Stimulated activated CD4-positive, alpha-beta T cell treated with anti-CD3 and anti-CD28 coated beads, Interleukin-1b, Interleukin-23, amount 100 ng/mL, for 4 hours (primary cell): ENCODE measurements around the gene TRMT44.

Source experiments
- DNase-seq, 2 donors: peaks; one replicate each; pipeline ENCODE4 v3.0.0-alpha.2; 2020; ENCODE audit warnings: low read depth in 2 of 2

Gene TRMT44

DNA sequence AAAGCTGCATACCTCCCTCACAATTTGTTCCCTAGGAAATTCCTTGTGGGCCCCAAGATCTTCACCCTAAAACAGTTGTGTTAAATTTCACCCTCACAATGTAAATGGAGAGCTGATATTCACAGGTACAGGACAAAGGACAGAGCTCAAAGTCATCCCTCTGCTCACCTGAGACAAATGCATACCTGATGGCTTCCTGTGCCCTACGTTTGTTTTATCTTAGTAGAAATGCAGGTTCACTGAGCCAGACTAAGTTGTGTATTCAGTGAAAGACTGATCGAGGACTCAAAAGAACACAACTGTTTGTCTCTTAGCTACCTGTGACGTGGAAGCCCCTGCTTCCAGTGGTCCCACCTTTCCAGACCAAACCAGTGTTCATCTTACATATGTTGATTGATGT lies 53.6 kb downstream of the TRMT44 start:
- DNase-seq: no peak

DNA sequence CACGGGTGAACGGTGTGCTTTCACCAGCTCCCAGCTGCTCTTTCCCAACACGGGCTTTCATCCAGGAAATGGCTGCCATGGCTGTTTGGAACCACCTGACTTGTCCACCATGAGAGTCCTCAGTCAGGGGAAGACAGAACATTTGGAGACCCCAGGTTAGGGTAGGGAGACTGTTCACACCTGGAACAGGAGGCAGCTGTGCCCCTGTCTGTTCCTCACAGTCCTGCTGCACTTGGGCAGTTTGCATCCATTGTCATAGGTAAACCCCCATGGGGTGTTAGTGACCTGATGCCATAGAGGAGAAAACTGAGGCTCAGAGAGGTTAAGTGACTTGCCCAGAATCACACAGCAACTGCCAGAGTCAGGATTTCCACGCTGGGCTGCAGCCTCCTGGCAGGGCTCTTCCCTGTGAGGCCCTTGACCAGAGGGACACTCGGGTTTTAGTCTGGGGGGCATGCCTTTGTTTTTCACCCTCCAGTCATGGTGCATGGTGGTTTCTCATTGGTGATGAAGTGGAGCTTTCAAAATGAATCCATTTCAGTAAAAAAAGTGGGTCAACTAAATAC lies 54.5 kb downstream of the TRMT44 start:
- no peak for DNase-seq

DNA sequence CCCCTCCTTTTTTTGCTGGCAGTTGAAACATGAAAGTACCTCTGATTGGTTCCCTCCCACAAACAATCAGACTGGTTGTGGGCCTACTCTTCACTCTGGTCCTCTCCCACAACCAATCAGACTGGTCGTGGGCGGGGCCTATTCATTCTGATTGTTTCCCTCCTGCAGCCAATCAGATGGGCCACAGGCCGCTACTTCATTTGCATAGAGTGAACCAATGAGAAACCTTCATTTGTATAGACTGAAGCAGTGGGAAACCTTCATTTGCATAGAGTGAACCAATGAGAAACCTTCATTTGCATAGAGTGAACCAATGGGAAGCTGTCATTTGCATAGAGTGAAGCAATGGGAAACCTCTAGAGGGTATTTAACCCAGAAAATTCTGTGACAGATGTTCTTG lies 55.2 kb downstream of the TRMT44 start:
- no peak for DNase-seq

DNA sequence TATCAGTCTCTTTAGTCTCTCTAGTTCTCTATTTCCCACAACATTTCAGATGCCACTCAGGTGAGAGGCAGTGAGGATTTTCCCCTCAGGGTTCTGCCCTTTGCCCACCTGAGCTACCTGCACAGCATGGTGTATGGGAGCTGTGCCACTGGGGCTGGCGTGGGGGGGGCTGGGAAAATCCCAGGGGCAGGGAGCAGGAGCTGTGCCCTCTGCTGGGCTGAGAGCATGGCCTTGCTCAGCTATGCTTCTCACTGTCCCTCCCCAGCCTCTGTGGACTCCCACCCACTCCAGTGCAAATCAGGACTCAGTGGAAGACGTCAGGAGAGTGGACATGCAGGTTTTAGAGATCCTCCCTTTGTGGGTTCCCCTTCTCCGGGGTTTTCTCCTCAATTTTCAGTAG lies 57.2 kb downstream of the TRMT44 start:
- DNase-seq: no peak

DNA sequence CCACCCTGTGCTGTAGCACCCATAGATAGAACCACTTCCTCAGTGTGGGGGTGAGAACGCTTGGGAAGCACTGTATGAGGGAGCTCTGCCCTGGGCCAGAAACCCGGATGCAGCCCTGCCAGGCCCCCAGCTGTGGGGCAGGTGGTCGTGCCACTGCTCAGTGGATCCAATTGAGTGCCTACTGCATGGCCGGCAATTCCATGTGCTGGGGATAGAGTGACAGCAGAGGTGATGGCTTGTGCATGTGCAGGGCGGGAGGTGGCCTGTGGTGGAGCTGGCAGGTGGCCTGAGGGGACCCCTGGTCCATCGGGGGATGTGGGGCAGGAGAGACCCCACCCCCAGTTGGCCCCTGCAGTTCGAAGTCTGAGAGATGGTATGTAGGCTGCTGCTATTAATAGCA lies 60.4 kb downstream of the TRMT44 start:
- DNase-seq: no peak

DNA sequence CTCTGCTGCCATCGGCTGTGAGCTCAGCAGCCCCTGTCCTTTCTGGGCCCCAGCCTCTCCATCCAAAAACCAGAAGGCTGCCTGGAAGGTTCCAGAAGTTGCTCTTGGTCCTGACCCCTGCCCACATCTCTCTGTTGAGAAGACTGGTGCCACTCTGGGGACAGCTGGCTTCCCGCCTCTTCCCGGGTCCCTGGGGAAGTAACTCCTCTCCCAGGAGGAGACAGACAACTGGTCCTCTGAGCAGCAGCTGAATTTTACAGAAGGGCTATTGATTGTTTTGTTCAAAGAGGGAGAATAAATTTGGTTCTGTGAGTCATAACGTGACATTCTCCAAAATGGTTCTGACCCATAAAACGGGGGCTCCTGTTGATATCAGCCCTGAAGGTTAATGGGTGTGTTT lies 61.2 kb downstream of the TRMT44 start:
- no peak for DNase-seq

DNA sequence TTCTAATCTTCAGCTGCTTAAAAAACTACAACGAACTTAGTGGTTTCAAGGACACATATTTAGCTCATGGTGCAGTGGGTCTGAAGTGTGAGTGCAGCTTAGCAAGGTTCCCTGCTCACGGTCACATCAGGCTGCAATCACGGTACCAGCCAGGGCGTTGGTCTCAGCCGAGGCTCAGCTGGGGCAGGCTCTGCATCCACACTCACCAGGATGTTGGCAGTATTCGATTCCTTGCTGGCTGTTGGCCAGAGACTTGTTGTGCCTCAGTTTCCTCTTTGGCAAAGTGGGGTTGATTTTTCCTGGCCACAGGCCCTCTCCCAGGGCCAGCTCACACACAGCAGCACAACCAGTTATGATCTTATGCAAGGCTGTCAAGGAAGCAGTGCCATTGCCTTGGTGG lies 61.8 kb downstream of the TRMT44 start:
- no peak for DNase-seq

DNA sequence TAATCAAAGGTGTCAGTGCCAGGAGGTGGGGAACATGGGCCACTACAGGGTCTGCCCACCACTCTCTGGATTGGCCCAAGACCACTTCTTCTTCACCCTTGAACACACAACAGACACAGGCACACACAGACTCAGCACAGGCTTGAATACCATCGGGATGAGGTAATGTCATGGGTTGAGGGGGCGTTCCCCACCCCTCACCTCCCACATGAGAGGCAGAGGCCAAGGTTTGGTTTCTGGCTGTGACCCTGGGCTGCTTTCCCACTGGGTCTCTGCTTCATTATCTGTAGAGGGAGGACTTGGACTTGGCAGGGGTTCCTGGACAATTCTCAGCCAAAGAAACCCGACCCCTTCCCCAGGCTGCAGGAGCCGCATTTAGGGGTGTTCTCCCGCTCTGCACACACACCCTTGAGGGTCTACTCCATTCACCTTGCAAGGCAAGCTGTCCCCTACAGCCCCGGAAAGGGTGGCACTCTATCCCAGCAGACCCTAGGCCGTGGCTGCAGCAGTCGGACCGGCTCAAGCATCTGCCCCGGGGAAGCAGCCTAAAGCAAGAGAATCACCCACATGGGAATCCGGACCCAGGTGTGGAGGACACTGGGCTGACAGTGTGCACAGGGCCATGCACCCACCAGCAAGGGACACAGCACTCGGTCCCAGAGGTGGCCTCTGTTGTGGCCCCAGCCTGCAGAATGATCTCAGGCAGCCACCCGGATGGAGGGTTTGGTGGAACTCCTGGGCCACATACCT lies 62.4 kb downstream of the TRMT44 start:
- DNase-seq: no peak

DNA sequence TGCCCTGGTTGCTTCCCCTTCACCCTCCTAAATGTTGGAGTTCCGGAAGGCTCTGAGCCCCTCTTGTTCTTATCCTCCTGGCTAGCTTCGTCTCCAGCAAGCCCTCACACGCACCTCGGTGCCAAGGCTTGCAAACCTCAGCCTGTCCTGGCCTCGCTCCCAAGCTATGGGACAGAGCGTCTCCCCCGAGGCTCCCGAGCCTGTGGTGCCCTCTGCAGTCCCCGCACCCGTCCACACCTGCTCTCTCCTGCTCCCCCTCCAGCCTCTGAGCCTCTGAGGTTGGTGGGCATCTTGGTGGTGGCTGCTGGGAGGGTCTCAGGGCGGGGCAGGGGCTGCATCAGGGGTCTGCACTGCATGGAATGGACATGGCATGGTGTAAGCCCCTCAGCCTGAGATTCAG lies 63.2 kb downstream of the TRMT44 start:
- no peak for DNase-seq

DNA sequence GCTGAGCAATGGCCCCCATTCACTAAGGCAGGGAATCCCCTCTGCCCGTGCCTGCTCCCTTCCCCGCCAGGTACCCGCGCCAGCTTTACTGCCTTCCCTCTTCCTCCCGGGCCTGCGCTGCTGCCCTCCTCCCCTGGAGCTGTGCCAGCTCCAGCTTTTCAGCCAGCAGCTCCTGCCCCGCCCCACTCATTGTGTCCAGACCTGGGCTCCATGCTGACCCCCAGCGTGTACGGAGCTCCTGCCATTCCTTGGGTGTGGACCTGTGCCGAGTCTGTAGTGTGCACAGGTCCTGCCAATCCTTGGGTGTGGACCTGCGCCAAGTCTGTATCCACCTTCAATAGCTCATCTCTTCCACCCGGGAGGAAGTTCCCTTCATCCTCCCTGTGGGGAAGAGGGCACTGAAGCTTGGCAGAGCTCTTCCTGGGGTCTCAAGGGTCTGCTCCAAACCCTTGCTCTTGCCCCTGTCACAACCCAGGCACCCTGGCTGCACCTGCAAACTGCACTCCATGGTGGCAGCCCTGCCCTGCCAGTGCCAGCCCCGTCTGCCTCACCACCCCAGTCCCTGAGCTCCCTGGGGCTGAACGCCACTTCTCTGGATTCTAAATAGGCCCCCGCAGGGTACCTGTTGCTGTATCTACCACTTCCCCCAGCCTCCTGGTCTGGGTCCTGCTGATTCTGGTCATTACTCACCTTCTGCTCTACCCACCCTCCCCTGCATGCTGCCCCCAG lies 63.9 kb downstream of the TRMT44 start:
- DNase-seq: no peak

DNA sequence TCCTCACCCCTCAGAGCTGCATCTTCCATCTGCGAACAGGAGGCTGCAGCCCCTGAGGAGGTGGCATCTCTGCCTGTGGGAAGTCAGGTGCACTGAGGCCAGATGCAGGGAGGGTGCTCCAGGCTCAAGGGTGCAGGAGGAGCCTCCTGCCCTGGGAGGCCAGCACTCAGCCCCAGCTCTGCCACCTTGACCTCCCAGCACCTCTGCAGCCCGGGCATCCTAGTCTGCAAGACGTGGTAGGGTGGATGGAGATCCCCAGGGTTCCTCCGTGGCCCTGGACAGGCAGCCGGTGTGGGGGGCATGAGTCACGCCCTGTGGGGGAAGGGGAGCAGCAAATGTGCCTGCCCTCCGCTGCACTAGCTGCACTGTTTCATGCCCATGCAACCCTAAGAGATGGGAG lies 64.7 kb downstream of the TRMT44 start:
- no peak for DNase-seq

DNA sequence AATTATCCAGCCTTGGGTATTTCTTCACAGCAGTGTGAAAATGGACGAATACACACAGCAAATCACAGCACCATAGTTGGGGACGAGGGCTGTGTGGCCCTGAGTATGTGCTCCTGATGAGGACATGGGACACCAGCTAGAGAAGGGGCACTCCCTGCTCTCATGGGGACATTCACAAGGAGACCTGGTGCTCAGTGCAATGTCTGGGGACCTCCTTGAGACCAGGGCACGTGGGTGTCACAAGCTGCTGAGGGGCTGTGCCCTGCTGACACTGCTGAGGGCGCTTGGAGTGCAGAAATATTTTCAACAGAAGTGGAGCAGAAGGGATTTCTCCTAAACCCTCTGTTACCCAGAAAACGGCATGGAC lies 65.4 kb downstream of the TRMT44 start:
- no peak for DNase-seq

DNA sequence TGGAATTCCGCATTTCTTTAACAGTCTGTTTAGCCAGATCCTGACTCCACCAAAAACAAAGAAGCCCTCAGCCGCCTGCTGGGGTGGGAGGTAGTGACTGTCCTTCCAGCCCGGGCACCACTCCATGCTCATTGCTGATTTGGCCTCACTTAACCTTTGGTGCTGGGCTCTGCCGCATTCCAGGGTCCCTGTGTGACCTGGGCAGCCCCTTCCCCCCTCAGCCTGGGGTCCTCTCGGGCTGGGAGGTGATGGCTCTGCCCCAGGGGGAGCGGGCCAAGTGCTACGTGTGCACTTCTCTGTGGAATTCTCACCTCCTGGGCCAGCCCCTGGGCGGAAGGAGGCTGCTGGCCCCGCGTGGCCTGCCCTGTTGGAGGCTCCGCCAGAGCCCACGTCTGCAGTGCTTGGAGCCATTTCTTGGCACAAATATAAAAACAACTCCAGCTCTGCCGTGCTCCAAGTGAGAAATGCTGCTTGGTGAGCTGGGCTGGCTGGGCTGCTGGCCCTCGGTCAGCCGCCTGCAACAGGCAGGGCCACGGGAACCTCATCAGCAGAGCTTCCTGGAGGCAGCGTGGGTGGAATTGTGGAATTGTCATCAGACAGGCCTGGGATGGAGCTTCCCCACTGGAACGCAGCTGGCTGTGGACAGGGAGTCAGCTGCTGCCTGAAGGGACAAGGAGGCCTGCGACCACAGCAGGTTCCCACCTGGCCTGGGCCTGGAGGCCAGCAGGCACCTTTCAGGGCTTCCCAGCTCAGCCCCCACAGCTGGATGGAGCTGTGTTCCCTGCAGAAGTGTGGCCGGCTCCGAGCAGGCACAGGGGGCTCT lies 66.0 kb downstream of the TRMT44 start:
- DNase-seq: no peak

DNA sequence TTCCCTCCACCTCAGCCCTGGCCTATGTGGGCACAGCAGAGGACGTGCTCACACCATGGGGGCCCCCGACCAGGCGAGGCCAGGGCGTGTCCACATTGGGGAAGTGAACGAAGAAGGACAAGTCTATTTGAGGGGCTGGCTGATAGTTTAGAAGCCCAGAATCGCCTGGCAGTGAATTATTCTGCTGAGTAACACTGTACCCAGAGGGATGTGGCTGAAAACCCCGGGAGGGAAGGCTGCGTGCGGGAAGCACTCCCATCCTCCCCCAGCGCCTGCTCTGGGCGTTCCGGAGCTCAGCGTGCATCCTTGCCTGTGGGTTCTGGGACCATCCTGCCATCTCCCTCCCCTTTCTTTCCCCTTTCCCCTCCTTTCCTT lies 66.6 kb downstream of the TRMT44 start:
- DNase-seq: no peak

DNA sequence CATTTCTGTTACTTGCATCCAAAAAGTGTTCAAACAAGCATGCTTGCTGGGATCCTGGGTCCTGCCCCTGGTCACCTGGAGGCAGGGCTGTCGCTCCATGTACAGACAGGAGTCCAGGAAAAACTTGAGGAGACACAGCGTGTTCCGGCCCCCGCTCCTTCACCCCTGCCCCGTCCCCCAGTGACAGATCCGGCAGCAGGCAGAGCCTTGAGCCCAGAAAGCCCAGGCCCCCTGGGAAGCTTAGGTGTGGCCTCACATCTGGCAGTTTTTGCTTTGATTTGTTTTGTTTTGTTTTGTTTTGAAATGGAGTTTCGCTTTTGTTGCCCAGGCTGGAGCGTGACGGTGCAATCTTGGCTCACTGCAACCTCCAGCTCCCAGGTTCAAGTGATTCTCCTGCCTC lies 67.0 kb downstream of the TRMT44 start:
- no peak for DNase-seq

DNA sequence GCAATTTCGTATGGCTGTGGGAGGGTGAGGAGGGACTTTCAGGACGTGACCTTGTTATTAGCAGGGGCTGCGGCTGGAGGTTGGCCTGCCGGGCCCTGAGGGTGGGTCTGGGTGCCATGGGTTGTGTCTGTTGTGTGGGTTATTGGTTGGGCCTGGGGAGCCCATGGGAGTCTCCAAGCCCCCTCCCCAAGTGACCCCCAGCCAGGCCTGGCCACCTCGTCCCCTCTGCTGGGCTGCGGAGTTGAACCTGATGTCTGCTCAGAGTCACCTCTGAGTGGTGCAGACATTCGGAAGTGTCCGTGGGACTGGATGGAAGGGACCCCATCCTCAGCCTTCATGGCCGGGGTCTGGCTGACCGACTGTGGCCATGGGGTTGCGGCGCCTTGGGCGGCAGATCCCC lies 67.7 kb downstream of the TRMT44 start:
- DNase-seq: no peak

DNA sequence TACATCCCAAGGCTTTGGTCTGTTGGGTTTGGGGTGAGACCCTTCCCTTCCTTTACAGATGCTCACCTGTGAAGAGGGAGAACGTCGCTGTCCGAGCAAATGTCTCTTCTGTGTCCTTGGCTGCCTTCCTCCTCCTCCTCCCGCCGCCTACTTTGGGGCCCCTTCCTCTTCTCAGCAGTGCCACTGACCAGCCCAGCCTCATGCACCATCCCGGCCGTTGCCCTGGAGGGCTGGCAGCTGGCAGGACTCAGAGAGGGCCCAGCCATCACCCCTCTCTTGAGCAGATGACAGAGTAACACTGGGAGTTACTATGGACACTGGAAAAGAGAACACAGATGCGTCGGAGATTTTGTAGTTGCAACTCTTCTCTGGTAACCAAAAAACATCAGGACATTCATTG lies 68.2 kb downstream of the TRMT44 start:
- DNase-seq: no peak

DNA sequence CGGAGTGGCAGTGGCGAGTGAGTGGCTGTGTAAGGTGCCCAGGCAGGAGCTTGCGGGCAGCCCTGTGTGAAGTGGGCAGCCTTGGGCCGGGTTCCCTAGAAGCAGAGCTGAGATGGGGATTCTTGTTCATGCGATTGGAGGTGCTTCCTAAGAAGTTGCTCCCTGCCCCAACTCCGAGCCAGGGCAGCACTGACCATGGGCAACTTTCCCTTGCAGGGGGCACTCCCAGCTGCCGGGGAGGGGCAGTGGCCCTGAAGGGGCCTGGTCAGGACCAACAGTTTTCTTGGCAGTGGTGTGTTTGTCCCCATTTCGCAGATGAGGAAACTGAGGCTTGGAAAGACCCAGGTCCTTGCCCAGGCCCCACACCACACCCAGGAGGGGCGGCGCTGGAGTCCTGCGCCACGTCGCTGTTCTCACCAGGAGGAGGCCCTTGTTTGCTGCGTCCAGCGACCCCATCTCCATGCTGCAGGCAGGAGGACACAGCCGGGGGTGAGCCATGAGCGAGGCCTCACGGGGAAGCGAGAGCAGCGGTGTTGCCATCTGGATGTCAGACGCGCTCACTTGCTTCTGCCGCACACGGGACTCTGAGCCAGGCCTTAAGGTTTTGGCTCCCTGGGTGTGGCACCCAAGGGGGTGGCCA lies 68.9 kb downstream of the TRMT44 start:
- no peak for DNase-seq

DNA sequence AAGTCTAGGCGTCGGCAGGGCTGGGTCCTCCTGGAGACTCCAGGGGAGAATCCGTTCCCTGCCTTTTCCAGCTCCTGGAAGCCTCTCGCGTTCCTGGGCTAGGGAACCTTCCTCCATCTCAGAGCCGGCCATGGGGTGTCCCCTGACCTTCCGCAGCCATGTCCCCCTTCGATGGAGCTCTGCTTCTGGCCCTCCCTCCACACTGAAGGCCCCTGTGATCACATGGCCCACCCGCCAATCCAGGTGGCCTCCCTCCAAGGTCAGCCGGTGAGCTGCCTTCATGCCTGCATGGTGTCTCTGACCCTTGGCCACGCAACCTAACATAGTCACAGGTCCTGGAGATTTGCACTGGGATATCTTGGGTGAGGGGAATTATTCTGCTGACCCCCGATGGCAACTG lies 69.6 kb downstream of the TRMT44 start:
- DNase-seq: no peak

DNA sequence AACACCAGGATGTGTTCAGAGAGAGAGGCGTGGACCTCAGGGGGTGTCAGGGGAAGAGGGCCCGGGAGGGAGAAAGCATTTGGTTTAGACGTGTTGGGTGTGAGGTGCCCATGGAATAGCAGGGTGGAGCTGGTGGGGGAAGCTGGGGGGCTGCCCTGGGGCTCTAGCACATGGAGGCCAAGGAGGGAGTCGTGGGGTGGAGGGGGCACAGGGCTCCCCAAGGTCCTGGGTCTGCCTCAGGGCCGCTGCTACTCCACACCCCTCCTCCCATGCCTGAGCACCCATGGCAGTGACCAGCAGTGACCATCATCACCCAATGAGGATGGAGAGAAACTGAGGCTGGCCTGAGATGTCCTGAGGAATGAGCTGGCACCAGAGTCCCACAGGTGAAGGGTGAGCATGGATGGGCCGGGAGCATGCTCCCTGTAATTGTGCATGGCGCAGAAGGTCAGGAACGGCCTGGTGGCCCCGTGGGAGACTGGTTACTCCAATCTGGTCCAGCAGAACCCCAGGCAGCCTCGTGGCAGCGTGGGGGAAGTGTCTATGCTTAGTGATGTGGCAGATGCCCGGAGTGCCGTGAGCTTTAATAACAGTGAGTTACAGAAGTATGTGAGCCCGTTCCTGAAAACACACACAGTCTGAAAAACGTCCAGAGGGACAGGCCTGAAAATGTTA lies 70.2 kb downstream of the TRMT44 start:
- DNase-seq: no peak

DNA sequence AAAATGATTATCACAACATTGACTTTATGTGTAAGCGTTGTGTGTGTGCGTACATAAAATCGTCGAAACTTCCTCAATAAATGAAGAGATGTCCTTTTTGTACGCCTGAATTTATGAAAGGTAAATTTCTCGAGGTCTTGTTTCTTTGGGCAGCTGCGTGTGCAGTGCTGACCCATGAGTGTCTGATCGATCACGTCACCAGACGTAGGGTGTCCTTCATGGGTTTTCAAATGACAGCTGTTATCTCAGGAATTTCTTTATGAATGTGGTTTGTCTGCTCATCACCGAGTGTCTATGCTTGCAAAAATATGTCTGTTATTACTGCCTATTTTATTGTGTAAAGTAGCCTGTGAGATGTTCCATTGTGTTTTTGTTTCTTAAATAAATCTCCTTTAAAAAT lies 71.9 kb downstream of the TRMT44 start:
- no peak for DNase-seq
